ENCODE data around the gene FARP2. TPM values are rescaled to one million over a fixed set of nuclear protein-coding genes. Genes with fewer than 3 reads are reported as not detected.

The FARP2 gene
- total RNA-seq, 4 donors from 2014 or later: 70.0 to 185 (median 95.5) TPM

DNA sequence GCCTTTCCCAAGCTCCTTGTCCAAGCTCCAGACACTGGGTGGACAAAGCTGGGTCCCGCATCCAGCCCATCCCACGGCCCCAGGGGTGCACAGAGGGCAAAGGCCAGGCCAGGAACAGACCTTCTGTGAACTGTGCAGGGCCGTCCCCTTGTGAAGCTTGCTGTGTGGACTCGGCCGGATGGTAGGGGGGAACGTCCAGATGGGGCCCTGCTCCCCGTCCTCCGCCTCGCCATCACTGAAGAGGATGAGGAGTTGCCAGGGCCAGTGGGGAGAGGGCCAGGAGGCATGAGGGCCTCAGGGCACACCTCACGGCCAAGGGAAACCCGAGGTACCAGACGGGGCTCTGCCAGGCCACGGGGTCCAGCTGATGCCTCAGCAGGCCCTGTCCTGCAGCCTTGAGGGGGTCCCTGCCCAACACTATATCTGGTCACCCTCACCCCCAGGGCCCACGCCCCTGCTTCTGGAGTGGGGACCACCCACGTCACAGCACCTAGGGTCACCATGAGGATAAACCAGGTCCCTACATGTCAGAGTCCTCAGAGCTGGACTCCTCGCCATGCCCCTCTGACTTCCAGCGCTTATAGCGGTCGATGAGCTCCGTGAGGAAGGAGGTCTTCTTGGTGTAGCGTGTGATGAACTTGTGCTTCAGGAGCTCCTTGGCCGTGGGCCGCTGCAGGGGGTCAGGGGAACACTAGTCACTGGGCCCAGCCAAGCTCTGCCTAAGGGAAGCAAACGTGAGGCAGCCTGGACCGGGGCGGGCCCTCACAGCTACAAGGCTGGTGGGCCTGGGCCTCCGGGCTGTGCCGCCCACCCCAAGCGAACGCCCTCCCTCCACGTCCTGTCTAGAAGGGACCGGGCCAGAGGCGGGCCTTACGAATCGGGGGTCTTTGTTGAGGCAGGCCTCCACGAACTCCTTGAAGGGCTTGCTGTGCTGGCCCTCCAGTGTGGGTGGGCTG is 142.3 kb downstream of the FARP2 start:
- WGBS: 94% methylated on average over 15 of the region's 36 CpGs
- H3K4me3 ChIP-seq: no peak overlapping the region
- no peak for TF ChIP-seq POLR2A (IDR thresholded peaks at IDR 0.05)
- TF ChIP-seq, protein P1, sequence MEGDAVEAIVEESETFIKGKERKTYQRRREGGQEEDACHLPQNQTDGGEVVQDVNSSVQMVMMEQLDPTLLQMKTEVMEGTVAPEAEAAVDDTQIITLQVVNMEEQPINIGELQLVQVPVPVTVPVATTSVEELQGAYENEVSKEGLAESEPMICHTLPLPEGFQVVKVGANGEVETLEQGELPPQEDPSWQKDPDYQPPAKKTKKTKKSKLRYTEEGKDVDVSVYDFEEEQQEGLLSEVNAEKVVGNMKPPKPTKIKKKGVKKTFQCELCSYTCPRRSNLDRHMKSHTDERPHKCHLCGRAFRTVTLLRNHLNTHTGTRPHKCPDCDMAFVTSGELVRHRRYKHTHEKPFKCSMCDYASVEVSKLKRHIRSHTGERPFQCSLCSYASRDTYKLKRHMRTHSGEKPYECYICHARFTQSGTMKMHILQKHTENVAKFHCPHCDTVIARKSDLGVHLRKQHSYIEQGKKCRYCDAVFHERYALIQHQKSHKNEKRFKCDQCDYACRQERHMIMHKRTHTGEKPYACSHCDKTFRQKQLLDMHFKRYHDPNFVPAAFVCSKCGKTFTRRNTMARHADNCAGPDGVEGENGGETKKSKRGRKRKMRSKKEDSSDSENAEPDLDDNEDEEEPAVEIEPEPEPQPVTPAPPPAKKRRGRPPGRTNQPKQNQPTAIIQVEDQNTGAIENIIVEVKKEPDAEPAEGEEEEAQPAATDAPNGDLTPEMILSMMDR (IDR thresholded peaks at IDR 0.05): no peak
- no peak for TF ChIP-seq EP300 (IDR thresholded peaks at IDR 0.05)
- no peak for TF ChIP-seq POLR2AphosphoS5 (IDR thresholded peaks at IDR 0.05)
- H3K4me1 ChIP-seq: no peaks in the 10 kb centered on the region
- H3K27me3 ChIP-seq: no peaks in the 10 kb centered on the region
- H3K36me3 ChIP-seq: peaks cover 81% of the 10 kb centered on the region
- no peak for DNase-seq (ENCODE audit: low spot score in 2 of 2)
- H3K9me3 ChIP-seq: no peaks in the 10 kb centered on the region
- no peak overlapping the region for H3K27ac ChIP-seq

DNA sequence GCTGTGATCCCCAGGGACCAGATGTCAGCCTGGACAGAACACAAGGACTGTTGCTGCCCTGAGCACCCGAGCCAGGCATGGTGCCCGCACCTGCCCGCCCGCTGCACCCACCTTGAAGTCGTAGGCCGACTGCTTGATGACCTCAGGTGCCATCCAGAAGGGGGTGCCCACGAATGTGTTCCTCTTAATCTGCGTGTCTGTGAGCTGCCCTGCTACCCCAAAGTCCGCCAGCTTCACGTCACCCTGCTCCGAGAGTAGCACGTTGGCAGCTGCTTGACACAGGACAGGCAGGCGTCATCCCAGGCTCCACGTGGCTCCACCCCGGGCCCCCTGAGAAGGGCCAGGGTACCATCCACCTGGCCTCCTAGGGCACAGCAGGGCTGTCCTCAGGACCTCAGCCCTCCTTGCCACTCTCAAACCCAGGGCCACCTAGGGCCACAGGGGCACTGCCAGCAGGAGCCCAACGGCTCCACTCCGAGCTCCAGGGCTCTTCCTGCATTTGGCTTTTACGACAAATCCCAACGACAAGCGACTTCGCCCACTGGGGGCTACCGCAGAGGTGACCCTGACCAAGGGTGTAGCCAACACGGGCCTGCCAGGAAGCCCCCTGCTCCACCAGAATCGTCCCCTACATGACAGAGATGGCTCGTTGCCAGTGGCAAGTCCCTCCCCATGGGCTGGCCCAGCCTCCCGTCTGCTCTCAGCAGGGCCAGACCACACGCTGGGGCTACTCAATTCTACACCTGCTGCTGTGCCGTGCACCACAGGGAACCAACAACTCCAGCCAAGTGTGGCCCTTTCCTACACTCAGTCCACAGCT is 143.3 kb downstream of the FARP2 start:
- H3K27me3 ChIP-seq: no peaks in the 10 kb centered on the region
- TF ChIP-seq POLR2AphosphoS5 (IDR thresholded peaks at IDR 0.05) (no peak), EP300 (IDR thresholded peaks at IDR 0.05) (no peak), POLR2A (IDR thresholded peaks at IDR 0.05) (no peak)
- TF ChIP-seq, protein P1 (IDR thresholded peaks at IDR 0.05): no peak
- DNase-seq (ENCODE audit: low spot score in 2 of 2): no peak
- peaks cover 75% of the 10 kb centered on the region for H3K36me3 ChIP-seq
- H3K4me1 ChIP-seq: peaks cover 3% of the 10 kb centered on the region
- H3K4me3 ChIP-seq: no peak overlapping the region
- H3K9me3 ChIP-seq: no peaks in the 10 kb centered on the region
- H3K27ac ChIP-seq: no peak overlapping the region
- WGBS: 93% methylated on average over 15 of the region's 28 CpGs

DNA sequence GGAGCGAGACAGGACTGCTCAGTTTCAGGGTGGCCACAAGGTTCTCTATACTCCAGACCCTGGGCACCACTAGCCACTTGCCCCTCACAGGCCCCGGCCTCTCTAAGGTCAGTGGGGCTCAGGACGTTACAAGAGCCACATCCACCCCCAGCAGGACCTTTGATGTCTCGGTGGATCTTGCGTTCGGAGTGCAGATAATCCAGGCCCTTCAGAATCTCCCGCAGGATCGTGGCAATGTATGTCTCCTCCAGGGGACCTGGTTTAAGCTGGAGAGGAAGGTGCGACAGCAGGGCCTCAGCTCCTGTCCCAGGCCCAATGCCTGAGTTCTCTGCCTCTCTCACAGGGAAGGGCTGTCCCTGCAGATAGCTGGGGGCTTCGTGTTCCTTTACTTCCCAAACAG is 143.9 kb downstream of the FARP2 start:
- Histone ChIP-seq H3K36me3 (peaks cover 68% of the 10 kb centered on the region), H3K27me3 (no peaks in the 10 kb centered on the region), H3K27ac (no peak overlapping the region), H3K4me1 (peaks cover 3% of the 10 kb centered on the region), H3K4me3 (no peak overlapping the region), H3K9me3 (no peaks in the 10 kb centered on the region)
- WGBS: 97% methylated on average over 7 of the region's 10 CpGs
- TF ChIP-seq POLR2AphosphoS5 (IDR thresholded peaks at IDR 0.05): no peak
- no peak for DNase-seq (ENCODE audit: low spot score in 2 of 2)

DNA sequence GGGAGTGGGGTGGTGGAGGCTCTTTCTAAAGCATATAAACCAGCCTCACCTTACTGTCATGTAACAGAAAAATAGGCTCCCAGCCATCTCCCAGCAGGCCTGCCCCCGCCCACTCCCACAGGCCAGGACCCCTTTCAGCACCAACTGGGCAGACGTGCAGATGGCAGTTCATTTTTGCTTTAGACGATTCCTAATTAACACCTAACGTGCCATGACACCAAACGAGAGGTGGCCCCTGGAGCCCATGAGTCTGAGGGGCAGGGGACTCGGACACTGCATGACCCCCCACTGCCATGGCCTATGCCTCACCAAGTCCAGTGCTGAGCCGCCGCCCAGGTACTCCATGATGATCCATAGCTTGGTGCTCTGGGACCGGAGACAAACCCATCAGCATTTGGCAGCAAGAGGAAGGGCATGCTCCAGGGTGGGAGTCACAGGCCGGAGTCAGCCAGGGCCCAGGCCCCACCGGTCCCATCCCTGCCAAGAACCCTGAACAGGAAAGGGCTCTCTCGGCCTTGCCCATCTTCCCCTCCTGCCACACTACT is 144.4 kb downstream of the FARP2 start:
- Histone ChIP-seq H3K27me3 (no peaks in the 10 kb centered on the region), H3K4me1 (peaks cover 7% of the 10 kb centered on the region), H3K27ac (no peak overlapping the region), H3K4me3 (no peak overlapping the region), H3K36me3 (peaks cover 63% of the 10 kb centered on the region), H3K9me3 (no peaks in the 10 kb centered on the region)
- WGBS: 79% methylated on average over 8 of the region's 12 CpGs
- TF ChIP-seq POLR2AphosphoS5 (IDR thresholded peaks at IDR 0.05) (no peak), POLR2A (IDR thresholded peaks at IDR 0.05) (no peak), EP300 (IDR thresholded peaks at IDR 0.05) (no peak)
- TF ChIP-seq, protein P1 (IDR thresholded peaks at IDR 0.05): no peak
- no peak for DNase-seq (ENCODE audit: low spot score in 2 of 2)

DNA sequence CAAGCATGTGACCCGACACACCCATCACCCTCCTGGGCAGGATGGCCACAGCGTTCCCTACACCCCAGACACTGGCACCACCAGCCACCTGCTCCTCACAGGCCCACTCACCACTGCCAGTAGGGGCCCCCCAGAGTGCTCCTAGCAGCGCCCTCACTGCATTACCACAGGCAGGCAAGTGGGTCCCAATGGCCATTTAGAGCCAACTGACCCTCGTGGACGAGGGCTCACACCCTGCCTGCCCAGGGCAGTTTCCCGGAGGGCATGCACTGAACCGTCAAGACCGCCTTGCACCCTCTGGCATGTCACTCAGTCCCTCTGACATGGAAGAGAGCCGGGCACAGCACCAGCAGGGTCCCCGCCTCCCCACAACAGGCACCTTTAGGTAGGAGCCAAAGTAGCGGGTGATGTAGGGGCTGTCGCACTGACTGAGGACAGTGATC is 145.0 kb downstream of the FARP2 start:
- TF ChIP-seq POLR2A (IDR thresholded peaks at IDR 0.05) (no peak), EP300 (IDR thresholded peaks at IDR 0.05) (no peak), POLR2AphosphoS5 (IDR thresholded peaks at IDR 0.05) (no peak)
- TF ChIP-seq, protein P1 (IDR thresholded peaks at IDR 0.05): no peak
- Histone ChIP-seq H3K9me3 (no peaks in the 10 kb centered on the region), H3K27me3 (no peaks in the 10 kb centered on the region), H3K4me3 (no peak overlapping the region), H3K36me3 (peaks cover 57% of the 10 kb centered on the region), H3K4me1 (peaks cover 13% of the 10 kb centered on the region), H3K27ac (no peak overlapping the region)
- 91% methylated on average over 4 of the region's 12 CpGs for WGBS
- DNase-seq (ENCODE audit: low spot score in 2 of 2): no peak
